Stimulated activated CD8-positive, alpha-beta memory T cell treated with anti-CD3 and anti-CD28 coated beads, Interleukin-2, amount 100 ng/mL, for 1 hour (primary cell): ENCODE results near the gene MGAT5.

Source experiments
- DNase-seq, 2 donors: peaks; one replicate each; pipeline ENCODE4 v3.0.0-alpha.2; 2020; ENCODE audit warnings: low read depth in 2 of 2

The MGAT5 gene

DNA sequence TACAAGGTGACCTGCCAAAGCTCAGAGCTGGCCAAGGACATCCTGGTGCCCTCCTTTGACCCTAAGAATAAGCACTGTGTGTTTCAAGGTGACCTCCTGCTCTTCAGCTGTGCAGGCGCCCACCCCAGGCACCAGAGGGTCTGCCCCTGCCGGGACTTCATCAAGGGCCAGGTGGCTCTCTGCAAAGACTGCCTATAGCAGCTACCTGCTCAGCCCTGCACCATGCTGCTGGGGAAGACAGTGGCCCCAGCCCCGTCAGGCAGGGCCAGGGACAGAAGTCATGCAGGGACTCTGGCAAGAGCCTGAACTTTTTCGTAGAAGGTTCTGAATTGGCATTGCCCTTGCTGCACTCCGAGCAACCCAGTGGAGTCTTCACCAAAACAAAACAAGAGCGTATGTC is 194.8 kb downstream of the MGAT5 start:
- no peak for DNase-seq

DNA sequence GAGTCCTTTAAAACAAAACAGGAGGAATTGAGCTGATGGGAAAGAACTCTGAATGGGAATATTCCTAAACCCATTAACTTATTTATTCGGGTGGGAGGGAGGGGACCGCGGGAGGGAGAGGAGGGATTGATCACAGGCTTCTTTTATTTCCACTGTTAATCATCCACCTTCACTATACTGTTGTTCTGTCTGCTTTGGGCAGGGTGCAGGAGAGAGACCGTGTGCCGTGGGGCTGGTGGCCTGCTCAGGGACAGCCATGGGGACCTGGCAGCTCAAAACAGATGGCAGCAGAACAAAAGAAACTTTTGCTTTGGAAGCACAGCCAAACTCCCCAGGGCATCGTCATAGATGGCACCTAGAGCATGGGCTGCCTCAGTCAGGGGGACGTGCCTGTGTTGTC is 195.3 kb downstream of the MGAT5 start:
- DNase-seq = no peak

DNA sequence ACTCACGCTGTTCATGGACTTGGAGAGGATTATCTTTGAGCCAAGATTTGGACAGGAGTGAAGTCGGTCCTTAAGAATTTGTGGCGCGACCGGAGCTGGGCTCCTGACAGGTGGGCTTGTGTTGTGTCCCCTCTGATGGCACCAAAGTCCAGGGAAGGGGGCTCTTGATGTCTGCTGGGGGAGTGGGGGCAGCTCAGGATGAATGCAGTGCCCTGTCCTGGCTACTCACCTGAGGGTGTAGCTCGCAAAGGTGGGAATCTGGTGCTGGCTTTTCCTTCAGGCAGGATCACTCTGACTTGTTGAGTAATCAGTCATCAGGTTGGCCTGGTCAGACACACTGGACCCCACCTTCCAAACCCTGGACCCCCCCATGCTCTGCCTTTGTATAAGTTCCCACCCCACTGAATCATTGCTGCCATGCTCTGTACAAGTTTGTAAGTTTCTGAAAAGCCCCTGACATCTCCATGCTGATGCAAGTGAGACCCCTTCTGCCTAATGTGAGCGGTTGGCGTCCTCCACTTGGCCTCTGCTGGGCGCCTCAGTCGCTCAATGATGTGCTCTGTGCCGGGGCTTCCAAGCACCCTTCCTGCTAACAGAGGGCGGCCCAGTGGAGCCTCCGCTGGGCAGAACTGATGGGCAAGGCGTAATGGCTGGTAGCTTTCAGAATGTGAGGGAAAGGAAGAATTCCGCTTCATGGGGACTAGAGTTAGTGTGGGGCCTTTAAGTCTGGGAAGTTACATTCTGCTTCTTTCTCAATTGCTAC is 196.1 kb downstream of the MGAT5 start:
- no peak for DNase-seq

DNA sequence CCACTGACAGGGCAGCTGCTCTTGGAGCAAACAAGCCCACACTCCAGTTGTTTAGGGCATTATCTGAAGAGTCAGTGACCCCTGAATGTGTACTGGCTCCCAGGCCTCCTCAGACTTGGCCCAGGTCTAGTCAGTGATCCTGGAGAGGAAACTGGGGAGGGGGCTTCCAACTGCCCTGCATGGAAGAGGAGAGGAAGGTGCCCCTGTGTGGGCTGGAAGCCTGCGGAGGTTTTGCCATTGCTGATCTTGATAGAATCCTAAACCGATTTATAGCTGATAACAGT is 197.4 kb downstream of the MGAT5 start:
- no peak for DNase-seq

DNA sequence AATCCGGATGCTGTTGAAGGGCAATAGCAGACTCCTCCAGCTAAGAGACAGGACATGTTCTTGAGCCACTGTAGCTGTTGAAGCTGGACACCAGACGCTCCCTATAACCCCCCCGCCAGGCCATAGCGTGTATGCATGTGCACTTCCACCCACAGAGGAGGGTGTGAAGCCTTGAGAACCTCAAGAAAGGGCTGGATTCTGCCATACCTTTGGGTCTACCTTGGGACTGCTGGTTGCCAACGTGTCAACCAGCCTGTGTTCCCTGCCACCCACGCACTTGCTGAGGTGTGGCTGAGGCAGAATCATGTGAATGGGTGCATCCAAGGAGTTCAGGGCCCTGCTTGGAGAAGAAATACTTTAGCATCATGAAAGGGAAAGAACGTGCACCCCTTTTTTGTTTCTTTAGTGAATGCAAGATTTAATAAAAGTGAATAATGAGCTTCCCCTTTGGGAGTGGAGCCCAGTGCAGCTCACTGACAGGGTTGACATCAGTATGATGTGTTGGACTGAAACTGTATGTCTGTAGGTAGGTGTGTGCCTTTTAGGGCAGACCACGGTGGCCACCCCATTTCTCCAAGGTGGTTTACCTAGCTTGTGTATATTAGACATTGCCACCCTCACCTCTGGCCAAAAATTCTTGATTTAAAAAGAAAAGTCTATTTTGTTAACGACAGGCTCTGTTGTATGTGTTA is 198.3 kb downstream of the MGAT5 start:
- no peak for DNase-seq

DNA sequence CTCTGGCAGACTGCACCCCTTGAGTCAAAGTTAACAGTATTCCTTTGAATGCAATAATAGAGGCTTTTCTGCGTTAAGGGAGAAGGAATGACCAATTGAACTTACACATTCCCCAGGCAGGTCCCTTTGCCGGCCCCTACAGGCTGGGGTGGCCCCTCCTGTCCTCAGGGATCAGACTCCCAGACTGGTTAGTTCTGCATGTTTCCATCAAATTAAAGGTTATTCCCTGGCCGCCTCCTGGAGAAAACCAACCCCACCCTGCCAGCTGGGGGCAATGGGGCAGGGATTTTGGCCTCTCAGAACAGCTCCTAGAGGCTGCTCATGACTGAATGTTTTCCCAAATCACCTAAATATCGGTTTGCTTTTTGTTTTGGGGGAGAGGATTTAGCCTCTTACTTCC is 199.6 kb downstream of the MGAT5 start:
- no peak for DNase-seq

DNA sequence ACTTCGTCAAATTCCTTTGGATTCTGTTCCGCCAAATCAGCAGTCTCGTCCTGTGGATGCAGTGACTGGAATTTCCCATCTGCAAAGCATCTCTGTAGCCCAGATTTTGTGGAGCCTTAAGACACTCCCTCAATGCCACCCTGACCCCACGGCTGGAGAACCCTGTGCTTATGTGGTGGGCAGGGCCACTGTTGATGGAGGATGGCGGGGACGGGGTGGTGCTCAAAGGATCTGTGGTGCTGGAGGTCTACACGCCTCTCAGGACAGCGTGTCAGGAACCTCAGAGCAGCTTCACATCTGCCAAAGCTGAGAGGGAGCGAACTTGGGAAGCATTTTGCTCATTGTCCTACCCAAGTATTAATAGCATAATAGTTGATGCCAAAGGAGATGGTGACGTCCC is 200.1 kb downstream of the MGAT5 start:
- DNase-seq = no peak

DNA sequence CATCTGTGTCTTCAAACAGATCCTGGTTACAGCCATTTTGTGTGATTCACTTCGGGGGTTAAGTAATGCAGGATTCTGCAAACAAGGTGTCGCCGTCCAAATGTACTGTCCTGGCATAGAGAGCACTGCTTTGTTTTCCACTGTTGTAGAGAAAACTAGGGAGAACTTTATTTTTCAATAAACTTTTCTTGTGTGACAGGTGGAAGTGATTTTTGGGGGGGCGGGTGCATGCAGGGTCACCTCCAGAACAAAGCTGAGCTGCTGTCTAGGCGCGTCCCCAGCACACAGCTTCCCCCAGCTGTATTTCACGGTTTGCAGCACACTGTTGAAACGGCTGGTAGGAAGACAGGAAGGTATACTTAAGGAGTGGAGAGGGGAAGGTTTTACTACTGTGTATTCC is 200.6 kb downstream of the MGAT5 start:
- DNase-seq = no peak

DNA sequence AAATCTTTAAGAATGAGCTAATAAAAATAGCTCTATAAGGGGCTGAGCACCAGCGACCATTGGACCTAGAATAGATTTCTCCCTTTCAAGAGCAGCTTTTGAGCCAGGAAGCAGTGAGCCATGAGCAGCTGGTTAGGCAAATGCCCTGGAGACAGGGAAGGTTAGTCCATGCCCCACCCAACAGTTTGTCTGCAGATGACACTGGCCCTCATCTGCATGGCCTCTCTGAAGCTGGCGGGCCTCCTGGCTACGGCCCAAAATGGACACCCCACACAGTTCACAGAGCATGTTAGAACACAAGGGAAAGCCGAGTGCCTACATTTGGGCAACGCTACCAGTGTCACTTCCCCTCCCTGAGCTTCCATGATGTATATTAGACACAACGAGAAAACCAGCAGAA is 201.1 kb downstream of the MGAT5 start:
- no peak for DNase-seq

DNA sequence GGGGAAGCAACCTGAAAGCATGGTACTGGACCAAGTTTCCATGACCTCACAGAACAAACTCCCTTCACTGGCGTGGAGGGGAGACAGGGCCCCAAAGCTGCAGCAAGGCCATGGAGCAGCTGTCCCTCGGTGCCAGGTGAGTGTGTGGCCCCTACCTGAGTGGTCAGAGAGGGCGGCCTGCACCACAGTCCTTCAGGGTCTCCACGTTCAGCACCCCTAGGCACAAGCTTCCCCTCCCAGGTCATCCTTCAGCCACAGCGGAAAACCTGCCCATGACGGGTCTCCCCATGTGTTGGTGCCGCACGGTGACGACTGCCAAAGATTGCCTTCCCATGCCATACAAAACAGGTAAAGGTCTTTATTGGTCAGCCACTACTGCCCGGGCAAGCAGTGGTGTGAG is 201.6 kb downstream of the MGAT5 start:
- DNase-seq = no peak

DNA sequence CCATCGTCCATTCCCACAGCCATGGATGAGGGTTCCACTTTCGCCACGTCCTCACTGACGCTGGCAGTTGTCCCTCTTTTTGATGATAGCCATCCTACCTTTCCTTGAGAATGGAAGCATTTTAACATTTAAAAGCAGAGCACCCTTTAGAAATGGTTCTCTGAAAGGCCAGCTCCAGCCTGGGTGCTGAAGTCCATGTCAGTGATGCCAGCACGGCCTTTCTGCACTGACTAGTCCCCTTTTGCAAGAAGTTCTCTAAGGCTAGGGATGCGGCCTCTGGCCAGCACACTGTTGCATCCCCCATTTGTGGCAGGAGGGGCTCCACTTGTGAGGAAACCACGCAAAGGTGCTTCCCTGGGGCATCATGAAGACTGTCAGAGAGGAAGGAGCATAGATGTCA is 203.5 kb downstream of the MGAT5 start:
- no peak for DNase-seq

DNA sequence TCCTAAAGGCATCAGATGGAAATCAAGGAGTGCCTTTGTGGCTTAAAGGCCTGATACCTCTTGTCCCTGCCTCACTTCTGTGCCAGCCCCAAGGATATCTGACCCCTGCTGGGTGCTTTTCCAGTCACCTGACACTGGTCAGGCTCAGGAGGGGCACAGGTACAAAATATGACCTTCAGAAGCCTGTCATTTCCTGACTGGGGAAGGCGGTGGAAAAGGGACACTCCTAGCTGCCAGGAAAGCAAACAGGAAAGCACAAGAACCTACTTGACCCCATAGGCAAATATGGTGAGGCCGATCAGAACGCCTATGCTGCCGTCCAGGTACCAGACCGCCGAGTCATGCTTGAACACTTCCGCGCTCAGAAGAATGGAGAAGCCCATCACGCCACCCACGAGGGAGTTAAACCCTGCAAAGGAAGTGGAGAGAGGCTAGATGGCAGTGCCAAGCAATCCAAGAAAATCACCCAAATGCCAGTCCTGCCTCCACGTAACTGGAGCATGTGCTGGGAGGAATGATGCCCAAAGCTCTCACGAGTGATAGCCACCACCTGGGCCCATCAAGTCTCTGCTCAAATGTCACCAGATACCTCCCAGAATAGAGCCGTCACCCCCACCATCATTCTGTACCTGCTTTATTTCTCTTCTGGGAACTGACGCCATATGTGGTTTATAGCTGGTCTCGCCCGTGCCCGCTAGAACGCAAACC is 204.0 kb downstream of the MGAT5 start:
- no peak for DNase-seq

DNA sequence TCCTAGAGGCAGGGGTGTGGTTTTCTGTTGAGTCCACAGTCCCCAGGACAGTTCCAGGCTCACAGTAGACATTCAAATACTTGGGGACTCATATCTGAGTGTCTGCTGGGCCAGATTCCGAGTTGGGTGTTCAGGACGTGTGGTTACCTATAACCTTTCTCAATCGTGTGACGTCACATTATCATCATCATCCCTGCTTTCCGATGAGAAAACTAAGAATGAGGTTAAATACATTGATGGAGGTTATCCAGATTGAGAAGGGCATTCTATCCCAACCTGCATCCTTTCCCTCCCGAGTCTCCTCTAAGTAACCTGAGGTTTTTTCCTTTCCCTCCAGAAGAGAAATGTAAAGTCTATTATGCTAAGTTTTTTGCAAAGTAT is 204.6 kb downstream of the MGAT5 start:
- no peak for DNase-seq

DNA sequence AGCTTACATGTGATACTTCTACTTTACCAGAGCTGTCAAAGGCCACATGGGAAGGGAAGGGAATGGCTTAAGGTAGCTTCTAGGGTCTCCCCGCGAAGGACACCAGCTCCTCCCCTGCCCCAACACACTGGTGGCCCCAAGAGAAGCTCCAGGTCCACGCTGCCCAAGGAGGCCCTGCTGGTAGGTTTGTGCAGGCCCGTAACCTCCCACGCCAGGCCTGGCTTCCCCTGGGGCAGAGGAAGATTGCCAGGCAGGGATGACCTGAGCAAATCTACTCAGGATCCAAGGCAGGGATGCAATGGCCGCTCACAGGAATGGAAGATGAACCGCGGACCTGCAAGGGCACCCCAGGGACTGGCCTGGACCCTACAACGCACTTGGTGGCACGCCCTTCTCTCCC is 205.1 kb downstream of the MGAT5 start:
- DNase-seq = no peak

DNA sequence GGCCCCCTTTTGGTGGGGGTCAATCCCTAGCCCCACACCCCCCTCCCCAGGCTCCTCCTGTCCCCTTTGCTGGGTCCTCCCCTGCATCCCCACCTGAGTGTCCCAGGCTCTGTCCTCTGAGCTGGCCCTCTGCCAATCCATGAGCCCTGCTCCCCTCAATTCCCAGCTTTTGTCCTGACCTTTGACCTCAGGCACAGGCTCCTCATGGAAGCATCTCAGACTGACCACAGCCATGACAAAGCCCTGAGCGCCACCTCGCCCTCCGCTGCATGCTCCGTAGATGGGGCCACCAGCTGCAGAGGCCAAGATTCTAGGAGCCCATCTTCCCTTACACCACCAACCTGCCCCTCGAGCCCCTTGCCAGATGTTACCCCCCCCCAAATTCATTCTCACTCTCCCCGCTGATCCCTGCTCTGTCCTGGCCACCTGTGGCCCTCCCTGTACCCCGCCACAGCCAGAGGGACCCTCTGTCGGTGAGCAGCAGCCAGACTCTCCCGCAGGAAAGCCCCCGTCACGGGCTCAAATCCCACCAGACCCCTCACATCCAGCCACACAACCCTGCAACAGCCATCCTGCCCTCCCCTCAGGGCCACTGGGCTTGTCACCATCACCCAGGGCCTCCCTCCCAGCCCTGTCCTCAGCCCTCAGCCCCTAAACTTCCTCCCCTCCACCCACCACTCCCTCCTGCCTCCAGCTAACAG is 206.0 kb downstream of the MGAT5 start:
- no peak for DNase-seq

DNA sequence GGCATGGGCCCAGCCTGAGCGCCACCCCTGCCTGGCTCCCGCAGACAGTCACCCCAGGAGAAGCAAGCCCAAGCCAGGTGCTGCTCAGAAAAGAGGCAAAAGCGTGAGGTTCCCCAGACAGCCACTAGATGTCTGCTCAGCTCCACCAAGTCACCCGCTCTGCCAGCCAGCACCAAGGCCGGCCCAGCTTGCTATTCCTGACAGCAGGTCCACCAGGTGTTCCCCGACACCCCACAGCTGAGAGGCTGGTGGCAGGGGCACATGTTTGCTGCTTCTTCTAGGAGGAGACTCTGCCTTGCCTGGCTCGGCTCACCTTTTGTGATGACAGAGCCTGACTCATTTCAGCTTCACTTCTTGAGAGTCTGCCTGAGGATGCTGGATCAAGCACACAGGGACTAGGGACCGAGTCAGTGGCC is 206.7 kb downstream of the MGAT5 start:
- no peak for DNase-seq

DNA sequence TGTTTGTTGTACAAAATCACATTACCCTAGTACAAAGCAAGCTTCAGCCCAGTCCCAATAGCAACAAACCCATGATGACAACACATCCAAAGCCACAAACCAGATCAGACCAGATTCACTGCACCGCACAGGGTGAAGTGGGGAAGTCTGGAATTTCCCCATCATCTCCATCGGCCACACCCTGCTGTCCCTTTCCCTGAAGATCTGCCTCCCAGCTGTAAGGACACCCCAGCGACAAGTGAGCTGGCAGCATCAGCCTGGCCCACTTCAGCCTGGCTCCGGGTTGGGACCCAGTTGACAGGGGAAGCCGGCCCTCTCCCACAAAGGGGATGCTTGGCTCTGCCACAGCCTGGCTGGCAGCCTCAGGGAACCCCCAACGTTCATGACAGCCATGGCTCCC is 207.6 kb downstream of the MGAT5 start:
- DNase-seq = no peak

DNA sequence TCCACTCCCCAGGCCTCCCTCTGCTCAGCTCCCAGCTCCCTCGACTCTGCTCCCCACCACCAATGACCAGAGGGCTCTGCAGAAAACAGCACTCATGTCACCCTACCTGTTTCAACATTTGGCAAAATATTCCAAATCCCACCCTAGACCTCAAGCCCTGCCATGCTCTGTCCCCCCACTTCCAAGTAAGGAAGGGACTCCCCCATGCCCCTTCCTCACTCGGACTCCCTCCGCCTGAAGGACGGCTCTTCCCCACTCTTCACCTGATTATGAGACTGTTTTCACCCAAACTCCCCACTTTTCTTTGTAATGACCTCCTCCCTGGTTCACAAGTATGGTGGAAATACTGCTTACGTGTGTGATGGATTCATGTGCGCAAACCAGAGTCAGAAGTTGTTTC is 208.4 kb downstream of the MGAT5 start:
- no peak for DNase-seq

DNA sequence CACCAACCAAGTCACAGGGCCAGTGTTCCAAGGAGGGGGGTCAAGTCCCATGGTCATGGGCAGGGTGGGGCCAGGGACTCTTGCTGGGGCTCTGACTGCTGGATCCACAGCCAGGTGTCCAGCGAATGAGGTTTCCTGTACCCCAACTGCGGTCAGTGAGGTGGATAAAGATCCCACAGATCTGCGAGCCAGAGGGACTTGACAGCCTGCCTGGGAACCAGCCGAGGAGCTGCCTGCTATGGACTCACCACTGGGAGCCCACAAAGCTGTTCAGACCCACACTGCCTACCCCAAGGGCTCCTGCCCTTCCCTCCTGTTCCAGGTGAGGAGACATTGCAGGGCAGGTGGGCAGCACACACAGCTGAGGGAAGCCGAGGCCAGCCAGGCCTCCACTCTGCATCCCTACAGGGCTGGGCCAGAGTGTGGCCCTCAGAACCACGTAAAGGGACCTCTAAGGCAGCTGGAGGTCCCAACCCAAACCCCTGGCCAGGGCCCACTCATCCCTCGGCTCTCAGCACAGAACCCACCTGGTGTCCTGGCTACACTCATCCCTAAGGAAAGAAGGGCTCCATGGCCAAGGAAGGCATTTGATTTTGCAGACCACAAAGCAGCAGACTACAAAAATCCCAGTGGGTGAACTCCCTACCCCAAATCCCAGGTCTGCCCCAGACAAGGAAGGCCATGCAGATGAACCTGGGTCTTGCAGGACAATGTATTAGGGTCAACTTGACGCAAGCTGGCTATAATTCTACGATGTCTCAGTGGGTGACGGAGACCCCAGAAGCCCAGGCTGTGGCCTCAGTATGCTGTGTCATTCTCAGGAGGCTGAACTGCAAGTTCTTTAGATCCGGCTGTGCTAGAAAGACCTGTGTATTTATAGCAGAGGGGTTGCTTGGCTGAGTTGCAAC is 209.2 kb downstream of the MGAT5 start:
- no peak for DNase-seq

DNA sequence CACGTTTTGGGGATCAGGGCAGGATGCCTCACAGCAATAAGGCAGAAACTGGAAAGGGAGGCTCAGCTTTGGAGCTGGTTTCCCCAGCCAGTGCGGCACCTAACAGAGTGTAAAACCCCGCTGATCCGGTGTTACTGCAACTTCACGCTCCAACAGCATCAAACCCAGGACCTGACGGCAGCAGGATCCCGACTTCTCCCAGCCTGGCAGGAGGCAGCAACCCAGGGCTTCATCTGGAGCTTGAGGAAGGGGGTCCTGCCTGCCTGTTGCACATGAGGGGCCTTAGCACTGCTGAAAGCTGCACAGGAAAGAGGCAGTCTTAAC is 209.8 kb downstream of the MGAT5 start:
- DNase-seq = no peak

DNA sequence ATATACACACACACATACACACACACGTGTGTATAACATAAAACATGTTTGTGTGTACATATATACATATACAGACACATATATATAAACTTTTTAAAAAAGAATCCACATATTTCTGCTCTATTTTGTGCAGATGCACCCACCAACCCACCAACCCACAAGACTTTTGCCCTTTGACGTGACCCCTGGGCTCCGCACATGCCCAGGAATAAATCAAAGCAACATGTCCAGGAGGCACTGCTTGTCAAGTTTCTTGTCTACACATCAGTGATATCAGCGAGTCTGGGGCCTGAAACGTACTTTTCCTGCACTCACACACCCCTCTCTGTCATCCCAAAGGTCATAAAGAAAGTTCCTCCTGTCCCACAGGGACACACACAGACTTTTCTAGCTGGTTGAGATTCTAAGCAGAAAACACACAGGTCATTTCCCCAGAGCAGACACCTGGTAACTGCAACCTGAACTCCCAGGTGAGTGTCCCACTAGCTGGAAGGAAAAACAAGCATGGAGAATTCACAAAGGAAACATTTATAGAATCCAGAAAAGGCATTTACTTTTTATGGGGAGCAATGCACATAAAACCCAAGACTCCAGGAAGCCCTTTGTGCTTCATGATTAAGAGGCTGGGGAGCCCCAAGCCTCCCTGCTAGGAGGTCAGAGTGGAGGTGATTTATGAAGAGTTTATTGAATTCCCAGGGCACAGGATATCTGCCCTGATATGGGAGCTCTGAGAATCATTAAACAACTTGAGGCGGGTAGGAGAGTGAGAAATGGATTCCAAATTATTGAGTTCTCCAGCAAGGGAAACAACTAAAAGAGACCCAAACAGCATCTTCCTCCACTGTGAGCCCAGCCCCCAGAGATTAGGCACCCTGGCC is 211.6 kb downstream of the MGAT5 start:
- DNase-seq = no peak
